HCT116 (cell line): ENCODE results near the gene SLC1A4.

ENCODE experiments used
- CEBPB ChIP-seq: IDR thresholded peaks from 2 replicates; pipeline ENCODE4 v1.6.1; 2012; ENCODE audit warnings: low read depth
- EZH2 ChIP-seq: fragments of 200-600 bp; sonication (generic); IDR thresholded peaks from 2 replicates; pipeline ENCODE4 v1.6.1; 2017; ENCODE audit warnings: antibody characterized with exemption, mixed run types
- POLR2A ChIP-seq: IDR thresholded peaks from 2 replicates; pipeline ENCODE4 v1.7.0; 2011; ENCODE audit warnings: borderline replicate concordance; ENCODE audit not compliant: insufficient read depth, insufficient read length; ENCODE audit errors: extremely low read depth
- POLR2AphosphoS5 ChIP-seq: IDR thresholded peaks from 2 replicates; pipeline ENCODE4 v1.6.1; 2011; ENCODE audit warnings: mild to moderate bottlenecking, low read depth, low read length, moderate library complexity
- SIN3A ChIP-seq: IDR thresholded peaks from 2 replicates; pipeline ENCODE4 v1.6.1; 2012; ENCODE audit warnings: low read depth
- SP1 ChIP-seq: IDR thresholded peaks from 2 replicates; pipeline ENCODE4 v1.6.1; 2012; ENCODE audit warnings: low read depth
- YY1 ChIP-seq: IDR thresholded peaks from 2 replicates; pipeline ENCODE4 v1.6.1; 2011; ENCODE audit warnings: low read length, low read depth, moderate library complexity, mild to moderate bottlenecking; ENCODE audit not compliant: insufficient replicate concordance; ENCODE audit errors: extremely low read depth
- ZFX ChIP-seq: fragments of 450-650 bp; IDR thresholded peaks from 2 replicates; pipeline ENCODE4 v1.6.1; 2017
- ZNF274 ChIP-seq: fragments of 200-500 bp; sonication (Bioruptor generic); IDR thresholded peaks from 2 replicates; pipeline ENCODE4 v1.6.1; 2014; ENCODE audit warnings: mild to moderate bottlenecking, low read depth, low read length, inconsistent platforms
- TF ChIP-seq, protein P1 (sequence below), 3 experiments: fragments of 200-600 bp in 1 of 3; sonication (generic) in 1 of 3; IDR thresholded peaks in 2 of 3; conservative IDR thresholded peaks in 1 of 3; 2 replicates each; pipeline ENCODE4 v1.5.1; 2012 to 2017; ENCODE audit warnings: low read depth in 2 of 3, low read length in 2 of 3, antibody characterized with exemption in 1 of 3, borderline replicate concordance in 1 of 3, control low read depth in 1 of 3, mild to moderate bottlenecking in 1 of 3, mixed read lengths in 1 of 3, mixed run types in 1 of 3, moderate library complexity in 1 of 3; ENCODE audit not compliant: insufficient read depth in 1 of 3
- TF ChIP-seq, protein P2 (sequence below): IDR thresholded peaks from 2 replicates; pipeline ENCODE4 v1.6.1; 2012
- TF ChIP-seq, protein P3 (sequence below): IDR thresholded peaks from 2 replicates; pipeline ENCODE4 v1.6.1; 2012; ENCODE audit warnings: low read depth

DNA sequence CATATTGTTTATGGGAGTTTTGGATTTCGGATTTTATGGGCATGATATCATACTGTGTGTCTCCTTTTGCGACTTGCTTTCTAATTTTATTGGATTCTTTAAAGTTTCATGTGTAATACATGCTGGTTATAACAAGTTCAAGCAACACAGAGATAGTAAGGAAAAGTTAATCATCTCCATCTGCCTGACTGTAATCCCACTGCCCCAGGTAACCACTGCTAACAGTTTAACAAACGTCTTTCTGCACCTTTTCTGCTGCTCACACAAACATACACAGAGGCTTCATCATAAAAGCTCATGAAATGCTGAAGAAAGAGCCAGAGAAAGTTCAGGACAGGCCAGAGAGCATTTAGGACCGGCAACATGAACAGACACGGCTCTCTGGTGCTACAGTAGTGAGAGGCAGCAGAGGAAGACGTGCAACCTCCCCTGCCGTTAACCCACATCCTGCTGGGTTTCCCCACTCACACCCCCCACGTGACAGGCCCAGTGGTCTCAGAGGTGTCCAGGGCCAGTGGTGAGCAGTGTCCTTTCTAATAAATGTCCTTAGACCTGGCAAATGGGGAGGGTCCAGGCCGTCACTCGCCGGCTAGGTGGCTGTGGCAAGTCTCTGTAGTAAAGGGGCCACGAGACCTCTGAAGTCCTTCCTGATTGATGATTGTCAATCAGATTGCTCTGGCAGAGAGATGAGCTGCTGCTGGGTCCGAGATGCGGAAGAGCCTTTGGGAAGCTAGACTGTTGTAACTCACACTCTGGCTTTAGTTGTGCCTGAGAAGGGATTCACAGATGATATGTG is 43.0 kb upstream of the SLC1A4 start:
- TF ChIP-seq YY1 = no peak
- TF ChIP-seq, protein P1, sequence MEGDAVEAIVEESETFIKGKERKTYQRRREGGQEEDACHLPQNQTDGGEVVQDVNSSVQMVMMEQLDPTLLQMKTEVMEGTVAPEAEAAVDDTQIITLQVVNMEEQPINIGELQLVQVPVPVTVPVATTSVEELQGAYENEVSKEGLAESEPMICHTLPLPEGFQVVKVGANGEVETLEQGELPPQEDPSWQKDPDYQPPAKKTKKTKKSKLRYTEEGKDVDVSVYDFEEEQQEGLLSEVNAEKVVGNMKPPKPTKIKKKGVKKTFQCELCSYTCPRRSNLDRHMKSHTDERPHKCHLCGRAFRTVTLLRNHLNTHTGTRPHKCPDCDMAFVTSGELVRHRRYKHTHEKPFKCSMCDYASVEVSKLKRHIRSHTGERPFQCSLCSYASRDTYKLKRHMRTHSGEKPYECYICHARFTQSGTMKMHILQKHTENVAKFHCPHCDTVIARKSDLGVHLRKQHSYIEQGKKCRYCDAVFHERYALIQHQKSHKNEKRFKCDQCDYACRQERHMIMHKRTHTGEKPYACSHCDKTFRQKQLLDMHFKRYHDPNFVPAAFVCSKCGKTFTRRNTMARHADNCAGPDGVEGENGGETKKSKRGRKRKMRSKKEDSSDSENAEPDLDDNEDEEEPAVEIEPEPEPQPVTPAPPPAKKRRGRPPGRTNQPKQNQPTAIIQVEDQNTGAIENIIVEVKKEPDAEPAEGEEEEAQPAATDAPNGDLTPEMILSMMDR (IDR thresholded peaks at IDR 0.05 in 2 of 3, conservative IDR thresholded peaks at IDR 0.05 in 1 of 3; ENCODE audit: borderline replicate concordance in 1 of 3, insufficient read depth in 1 of 3, low read depth in 2 of 3, low read length in 2 of 3) = no peak
- TF ChIP-seq, protein P2, sequence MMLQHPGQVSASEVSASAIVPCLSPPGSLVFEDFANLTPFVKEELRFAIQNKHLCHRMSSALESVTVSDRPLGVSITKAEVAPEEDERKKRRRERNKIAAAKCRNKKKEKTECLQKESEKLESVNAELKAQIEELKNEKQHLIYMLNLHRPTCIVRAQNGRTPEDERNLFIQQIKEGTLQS = no peak
- TF ChIP-seq POLR2AphosphoS5 = no peak
- no peak for TF ChIP-seq SP1
- no peak for TF ChIP-seq POLR2A
- no peak for TF ChIP-seq SIN3A
- TF ChIP-seq CEBPB = no peak
- TF ChIP-seq, protein P3, sequence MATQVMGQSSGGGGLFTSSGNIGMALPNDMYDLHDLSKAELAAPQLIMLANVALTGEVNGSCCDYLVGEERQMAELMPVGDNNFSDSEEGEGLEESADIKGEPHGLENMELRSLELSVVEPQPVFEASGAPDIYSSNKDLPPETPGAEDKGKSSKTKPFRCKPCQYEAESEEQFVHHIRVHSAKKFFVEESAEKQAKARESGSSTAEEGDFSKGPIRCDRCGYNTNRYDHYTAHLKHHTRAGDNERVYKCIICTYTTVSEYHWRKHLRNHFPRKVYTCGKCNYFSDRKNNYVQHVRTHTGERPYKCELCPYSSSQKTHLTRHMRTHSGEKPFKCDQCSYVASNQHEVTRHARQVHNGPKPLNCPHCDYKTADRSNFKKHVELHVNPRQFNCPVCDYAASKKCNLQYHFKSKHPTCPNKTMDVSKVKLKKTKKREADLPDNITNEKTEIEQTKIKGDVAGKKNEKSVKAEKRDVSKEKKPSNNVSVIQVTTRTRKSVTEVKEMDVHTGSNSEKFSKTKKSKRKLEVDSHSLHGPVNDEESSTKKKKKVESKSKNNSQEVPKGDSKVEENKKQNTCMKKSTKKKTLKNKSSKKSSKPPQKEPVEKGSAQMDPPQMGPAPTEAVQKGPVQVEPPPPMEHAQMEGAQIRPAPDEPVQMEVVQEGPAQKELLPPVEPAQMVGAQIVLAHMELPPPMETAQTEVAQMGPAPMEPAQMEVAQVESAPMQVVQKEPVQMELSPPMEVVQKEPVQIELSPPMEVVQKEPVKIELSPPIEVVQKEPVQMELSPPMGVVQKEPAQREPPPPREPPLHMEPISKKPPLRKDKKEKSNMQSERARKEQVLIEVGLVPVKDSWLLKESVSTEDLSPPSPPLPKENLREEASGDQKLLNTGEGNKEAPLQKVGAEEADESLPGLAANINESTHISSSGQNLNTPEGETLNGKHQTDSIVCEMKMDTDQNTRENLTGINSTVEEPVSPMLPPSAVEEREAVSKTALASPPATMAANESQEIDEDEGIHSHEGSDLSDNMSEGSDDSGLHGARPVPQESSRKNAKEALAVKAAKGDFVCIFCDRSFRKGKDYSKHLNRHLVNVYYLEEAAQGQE = no peak
- TF ChIP-seq EZH2 = no peak
- TF ChIP-seq ZNF274 = no peak
- TF ChIP-seq ZFX = no peak
